Left colon (tissue), 2 donors: ENCODE measurements around the gene BAK1. TPM values are rescaled to one million over a fixed set of nuclear protein-coding genes. Genes with fewer than 3 reads are reported as not detected.

Experiments
- ATAC-seq: fragments of 200-7000 bp; cut with Tn5 transposase; one replicate; pipeline ENCODE4 v1.9.1; 2020; ENCODE audit warnings: mild to moderate bottlenecking, moderate library complexity
- DNase-seq, 2 donors: peaks; one replicate each; pipeline ENCODE4 v3.0.0-alpha.2; 2020
- intact Hi-C, 2 donors: fragments of 100-400 bp; cut with DNase I in 1 of 2; cut with micrococcal nuclease in 1 of 2; formaldehyde crosslinking; loops; one replicate each; pipeline versions ENCODE4 v1.11.2 to v1.14.0; 2022; cut with DNase I, micrococcal nuclease
- long read RNA-seq: library from polyadenylated mRNA; unstranded; transcript quantifications from one replicate; pipeline ENCODE4 v2.0.0, GENCODE V29; 2021
- total RNA-seq, 2 donors: library from RNA; stranded (reverse); fragmentation: NEBNext Ultra II Directional; extraction: Animal tissue kit (Norgen Biotek cat#: 25700); gene quantifications; one replicate each; pipeline ENCODE4 v1.2.1, GENCODE V29; 2021
- donor health status: DM: no; HTN: no; CAD: no.
- donor health status: DM: yes; HTN: yes; CAD: no.

The BAK1 gene
- 10 to 100 TPM; 85.6 to 93.5 TPM for total RNA-seq
- long read RNA-seq, transcript BAK1-202 (6 exons, 2,136 nt) = major isoform, 224 of 300 reads
- long read RNA-seq, partial matches to known transcripts = 34 of 300 reads
- long read RNA-seq, other reads (novel, unspliced or antisense) = 42 of 300 reads

DNA sequence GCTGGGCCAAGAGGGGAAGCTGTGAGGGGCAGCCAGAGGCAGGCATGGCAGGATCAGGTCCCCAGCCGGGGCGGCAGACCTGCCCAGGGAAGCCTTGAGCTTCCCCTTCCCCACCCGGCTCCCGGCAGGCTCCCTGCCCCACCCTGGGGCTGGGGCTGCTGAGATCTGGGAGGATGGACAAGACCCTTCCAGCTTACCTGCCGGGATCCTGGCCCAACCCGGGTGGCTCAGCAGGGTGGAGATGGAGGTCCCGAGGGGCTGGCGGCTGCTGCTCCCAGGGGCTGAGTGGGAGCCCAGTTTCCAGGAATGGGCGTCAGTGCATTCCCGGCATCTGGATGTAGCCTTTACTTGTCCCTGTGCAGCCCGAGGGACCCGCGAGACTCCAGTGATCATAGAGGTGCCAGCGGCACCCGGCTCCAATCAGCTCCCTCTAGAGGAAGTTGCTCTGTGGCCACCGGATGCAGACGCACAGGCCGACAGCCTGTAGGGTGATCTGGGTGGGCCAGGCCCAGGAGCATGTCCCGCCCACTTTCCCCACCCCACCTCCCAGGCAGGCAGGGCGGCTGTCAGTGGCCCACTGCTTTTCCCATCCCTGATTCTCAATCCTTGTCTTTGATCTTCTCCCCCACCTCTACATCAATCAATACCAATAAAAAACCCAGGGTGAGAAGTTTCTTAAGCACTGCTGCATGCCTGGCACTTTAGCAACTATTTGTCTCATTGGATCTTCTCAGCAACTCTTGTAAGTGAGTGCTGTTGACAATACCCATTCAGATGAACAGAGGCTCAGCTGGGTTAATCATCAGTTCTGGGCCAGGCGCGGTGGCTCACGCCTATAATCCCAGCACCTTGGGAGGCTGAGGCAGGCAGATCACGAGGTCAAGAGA is at the start of gene BAK1:
Gene BAK1 (minus strand): TSS at position 449 of the 887 bp plus-strand sequence. CDS start 2,672 bp downstream, outside the sequence.
- DNase-seq (peak; percentile 95 to 96), ATAC-seq (peak; percentile 67)
- intact Hi-C loops = loop anchor here (10.0 kb wide), 2 partner anchors 125 to 185 kb away; no protein-coding TSS in a partner anchor

DNA sequence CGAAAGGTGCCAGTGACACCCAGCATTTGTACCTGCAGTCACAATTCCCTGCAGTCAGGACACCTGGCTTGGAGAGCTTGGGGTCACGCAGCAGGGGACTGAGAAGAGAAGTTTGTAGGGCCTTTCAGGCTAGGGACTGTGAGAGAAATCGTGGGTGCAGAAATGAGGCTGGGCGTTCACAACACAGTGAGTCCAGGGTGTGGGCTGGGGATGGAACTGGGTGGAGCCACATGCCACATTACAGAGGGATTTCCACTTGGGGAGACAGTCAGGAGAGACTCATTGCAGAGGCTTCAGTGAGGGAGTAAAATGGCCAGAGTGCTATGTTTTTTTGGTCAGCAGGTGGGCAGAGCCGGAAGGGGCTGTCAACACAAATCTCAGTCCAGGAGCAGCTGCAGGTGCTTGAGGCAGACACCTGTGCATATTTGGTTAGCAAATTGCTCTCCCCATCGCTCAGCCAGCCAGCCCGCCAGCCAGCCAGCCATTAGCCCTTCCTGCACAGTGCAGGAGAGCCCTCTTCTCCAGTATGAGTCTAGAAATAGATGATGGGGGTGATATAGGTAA is 48.4 kb upstream of the BAK1 start:
- ATAC-seq (peak; percentile 35), DNase-seq (peak; percentile 43 to 45)
- intact Hi-C loops = no loop called here

DNA sequence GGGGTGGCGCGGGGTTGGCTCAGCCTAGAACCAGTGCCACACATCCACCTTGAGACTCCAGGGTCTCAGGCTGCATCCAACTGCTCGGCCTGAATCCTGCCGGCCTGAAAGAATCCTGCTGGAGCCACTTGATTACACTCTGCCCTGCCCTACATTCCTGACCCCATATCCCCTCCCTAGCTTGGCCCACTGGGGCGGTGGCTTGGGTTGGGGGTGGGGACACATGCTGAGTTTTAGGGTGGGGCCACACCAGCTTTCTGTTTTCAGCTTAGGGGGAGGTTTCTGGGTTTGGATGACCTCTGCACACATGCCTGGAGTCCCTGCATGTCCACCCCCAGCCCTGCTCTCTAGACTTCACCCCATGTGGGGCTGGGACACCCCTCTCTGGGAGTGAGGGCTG is 47.8 kb upstream of the BAK1 start:
- ATAC-seq (peak; percentile 28), DNase-seq (peak; percentile 41 to 63)
- intact Hi-C loops = no loop called here

DNA sequence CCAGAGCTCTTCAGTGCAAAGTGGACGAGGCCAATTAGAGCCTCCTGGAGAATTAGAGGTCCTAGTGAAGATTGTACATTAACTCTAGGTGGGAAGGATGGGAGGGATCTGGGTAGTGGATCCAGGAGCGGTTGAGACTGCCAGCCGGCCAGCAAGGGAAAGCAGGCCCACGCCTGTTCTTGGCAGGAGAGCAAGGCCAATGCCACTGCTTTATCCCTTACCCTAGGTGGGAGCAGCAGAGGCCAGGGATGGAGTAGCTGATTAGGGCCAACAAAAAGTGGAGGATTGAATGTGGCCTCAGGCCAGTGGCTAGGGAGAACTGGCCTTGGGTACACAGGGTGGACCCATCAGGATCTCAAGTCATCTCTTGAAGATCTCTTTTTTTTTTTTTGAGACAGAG is 44.8 kb upstream of the BAK1 start:
- intact Hi-C loops = no loop called here
- ATAC-seq (peak; percentile 8), DNase-seq (peak in 1 of 2 donors; percentile 44)

DNA sequence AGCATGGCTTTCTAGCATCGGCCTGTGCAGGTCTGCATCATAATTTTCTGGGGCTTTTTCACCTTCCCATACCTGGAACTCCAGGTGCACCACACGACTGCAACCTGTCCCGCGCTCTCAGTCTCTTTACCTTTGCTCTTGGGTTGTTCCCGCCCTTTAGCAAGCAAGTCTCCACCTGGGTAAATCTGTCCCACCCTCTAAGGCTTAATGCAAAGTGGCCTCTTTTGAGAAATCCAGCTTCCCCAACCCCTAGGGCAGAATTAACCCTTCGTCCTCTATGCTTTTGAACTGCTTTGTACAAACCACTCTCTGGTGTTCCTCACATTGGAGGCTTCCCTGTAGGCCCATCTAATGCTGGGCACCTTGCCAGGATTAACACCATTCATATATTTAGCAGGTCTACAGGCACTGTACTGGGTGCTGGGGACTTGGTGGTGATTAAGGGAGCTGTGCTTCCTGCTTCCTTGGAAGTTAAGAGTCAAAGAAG is 43.9 kb upstream of the BAK1 start:
- intact Hi-C loops = no loop called here
- ATAC-seq = peak; percentile 40
- DNase-seq = peak; percentile 58 to 65

DNA sequence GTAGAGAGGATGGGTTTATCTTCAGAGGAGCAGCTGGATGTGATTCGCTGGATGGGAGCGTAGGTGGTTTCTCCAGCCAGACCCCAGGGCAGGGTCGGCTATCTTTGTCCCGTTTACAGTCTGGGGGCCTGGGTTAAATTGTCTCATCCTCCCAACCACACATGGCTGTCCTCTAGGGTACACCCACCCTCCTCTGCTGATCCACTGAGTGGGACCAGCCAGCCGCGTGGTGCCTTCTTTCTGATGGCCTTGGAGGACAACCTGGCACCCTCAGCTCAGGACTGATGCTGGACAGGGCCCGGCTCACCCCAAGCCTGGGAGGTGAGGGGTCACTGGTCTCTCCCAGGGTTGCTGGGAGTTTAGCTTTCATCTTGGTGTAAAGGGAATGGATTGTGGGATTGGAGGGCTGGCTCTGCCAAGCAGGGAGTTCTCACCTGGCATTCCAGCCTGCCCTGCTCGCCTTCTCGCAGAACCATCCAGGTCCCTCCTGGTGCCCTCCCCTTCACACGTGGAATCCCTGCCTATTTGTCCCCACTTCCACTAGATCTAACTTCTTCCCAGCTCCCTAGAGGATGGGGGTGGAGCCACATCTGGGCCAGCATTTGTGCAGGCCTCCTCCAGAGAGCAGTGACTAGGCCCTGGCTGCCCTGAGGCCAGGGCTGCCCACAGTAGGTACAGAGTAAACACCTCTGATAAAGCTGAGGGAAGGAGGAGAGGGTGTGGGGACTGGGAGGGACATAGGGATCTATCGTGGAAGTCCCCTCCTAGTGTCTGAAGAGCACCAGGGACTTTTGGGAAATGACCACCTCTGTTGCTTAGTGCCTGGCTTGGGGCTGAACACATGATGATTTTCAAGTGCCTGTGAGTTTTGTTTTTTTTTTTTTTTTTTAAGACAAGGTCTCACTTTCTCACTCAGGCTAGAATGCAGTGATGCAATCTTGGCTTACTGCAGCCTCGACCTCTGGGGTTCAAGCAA is 42.7 kb upstream of the BAK1 start:
- intact Hi-C loops = no loop called here
- peak; percentile 23 for ATAC-seq

DNA sequence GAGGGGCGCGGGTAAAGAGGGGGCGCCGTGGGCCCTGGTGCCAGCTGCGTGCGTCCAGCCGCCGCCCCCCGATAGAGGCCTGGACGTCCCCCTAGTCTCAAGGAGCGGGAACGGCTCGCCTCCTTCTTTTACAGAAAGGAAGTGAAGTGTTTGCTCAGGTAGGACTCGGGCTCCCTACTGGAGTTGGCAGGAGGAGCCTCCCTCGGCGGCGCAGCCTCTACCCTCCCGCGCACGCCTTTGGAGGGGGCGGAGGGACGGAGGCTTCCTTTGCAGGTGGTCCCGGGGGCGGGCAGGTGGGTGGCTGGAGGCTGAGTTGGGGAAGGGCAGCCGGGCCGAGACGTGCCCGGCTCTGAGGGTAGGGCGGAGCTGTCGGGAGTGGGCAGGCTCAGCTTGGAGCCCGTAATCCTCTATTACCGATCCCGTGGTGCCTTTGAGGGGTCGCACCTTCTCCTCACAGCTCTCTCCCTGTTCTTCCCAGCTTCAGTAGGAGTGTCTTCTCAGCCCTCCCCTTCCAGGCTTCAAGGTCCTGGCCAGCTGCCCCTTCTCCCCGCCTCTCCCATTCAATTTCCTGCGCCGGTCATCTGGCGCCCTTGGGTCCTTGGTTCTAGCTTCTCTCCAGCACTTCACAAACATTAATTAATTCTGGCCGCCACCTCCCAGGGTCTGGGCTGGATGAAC is 41.8 kb upstream of the BAK1 start:
- DNase-seq (peak; percentile 61 to 72), ATAC-seq (peak; percentile 38)
- intact Hi-C loops = no loop called here

More for the DNA sequence above, 42.7 kb upstream of the BAK1 start:
- DNase-seq = peak; percentile 54 to 65

DNA sequence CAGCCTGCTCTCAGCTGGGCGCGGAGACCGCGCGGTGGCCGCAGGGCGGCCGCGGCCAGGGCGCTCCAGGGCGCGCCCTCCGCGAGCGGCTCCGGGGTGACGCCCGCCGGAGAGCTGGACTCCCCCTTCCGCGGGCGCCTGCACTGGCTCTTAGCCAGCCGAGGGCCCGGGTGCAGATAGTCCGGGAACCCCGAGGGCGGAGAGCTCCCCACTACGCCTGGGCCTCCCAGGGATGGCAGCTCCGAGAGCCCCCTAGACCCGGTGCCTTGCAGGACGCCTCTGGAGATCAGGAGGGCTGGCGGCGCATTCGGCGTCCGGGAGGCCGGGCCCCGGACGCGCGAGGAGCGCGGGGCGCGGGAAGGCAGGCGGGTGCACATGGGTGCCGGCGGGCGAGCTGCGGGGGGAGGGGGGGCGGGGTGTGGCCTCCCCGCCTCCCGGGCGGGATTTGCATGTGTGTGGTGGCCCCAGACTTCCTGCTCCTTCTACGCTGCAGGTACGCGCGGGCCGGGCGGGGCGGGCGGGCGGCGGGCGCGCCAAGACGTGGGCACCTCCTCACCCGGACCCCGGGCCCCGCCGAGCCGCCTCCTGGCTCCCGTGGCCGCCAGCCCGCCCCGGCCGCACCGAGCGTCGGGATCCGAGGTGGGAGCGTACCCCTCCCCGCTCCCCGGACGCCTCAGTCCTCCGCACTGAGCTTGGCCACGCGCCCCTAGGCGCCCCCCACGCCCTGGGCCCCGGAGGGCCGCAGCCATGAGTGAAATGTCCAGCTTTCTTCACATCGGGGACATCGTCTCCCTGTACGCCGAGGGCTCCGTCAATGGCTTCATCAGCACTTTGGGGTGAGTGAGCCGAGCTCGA is 41.0 kb upstream of the BAK1 start, which contains the start of gene ITPR3:
Gene ITPR3 (plus strand): TSS at position 467 of the 855 bp plus-strand sequence. CDS start 281 bp downstream, at position 748.
- ATAC-seq = peak; percentile 58
- DNase-seq = peak; percentile 77 to 78
- intact Hi-C loops = no loop called here

DNA sequence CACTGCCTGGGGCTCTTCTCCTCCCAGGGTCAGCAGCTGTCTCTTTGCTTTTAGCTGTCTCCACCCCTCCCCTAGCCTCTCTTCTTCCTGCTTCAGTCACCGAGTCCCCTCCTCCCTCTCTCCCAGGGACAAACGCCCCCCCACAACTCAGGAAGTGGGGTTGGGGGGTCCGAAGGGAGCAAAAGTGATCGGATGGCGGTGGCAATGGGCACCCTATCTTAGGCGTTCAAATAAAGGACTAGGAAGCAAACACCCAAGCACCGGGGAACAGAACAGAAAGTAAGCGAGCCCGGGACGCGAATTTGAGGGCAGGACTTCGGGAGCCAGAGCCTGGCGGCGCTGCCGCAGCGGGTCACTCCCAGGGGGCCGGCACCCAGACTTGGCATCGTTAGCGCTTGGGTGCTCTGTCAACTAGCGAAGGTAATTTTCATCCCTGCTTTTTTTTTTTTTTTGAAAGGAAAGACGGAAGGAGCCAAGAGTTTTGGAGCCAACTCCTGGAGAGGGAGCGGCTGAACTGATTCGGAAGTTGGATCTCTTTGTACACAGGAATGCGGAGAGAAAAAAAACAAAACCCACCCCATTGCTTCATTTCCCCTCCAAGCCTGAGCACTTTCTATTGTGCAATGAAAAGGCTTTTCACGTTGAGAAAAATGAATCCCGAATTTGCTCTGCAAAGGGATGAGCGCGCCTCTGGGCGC is 40.2 kb upstream of the BAK1 start:
- peak; percentile 59 to 71 for DNase-seq
- ATAC-seq = peak; percentile 18
- intact Hi-C loops = no loop called here

DNA sequence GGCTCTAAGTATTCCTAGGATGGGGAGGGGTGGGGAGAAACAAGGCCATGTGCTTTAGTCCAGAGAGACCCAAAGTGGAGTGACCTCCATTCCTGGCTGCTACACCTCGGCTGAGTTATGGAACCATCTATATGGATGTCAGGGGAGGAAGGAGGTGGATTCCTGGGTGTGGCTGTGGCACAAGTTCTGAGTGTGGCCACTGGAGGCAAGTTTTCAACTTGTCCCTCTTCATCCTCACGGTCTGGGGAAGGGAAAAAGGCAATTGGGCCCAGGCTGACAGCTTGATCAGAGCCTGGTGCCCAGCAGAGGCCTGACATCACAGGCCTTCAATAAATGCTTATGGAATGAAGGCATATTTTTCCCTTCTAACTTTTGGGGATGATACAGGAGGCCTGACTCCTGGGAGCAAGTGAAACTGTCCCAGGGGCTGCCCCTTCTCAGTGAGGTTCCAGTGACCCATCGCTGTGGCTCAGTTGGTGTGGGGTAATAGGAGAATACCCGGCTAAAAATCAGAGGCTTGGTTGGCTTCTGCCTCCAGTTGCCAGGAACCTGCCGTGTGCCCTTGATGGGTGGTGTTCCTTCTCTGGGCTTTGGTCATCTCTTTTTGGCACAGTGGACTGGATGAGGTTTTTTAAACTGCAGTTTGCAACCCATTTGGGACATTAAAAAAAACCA is 39.2 kb upstream of the BAK1 start:
- intact Hi-C loops = no loop called here
- DNase-seq = no peak
- no peak for ATAC-seq

DNA sequence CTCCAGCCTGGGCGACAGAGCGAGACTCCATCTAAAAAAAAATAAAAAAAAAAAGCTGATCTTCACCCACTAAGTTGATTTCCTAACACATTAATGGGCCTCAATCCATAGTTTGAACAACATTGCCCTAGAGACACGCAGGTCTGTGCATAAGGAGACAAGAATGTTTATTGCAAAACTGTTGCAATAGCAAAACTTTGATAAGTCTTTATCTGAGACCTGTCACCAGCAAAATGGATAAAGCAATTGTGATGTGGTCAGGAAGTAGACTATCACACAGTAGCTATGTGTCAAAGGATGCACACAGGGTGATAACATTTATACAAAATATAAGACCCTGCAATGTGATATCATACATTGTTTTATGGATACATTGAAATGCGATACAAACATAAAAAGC is 36.8 kb upstream of the BAK1 start:
- no peak for DNase-seq
- intact Hi-C loops = no loop called here
- no peak for ATAC-seq

DNA sequence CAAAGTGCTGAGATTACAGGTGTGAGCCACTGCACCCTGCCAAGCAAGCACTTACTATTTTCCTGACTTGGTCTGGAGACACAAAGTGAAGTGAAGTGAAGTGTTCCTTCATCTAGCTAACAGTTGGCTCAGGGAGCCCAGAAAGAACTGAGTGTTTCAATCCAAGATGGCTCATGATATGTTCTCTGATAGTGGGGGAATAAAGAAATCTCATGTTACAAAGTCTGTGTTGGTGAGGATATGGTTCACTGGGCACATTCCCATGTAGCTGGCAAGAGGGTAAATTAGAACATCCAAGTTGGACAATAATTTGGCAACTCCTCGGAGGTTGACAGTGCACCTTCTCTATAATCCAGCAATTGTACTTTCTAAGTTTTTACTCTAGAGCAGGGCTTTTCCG is 36.0 kb upstream of the BAK1 start:
- ATAC-seq (no peak), DNase-seq (no peak)
- intact Hi-C loops = no loop called here

DNA sequence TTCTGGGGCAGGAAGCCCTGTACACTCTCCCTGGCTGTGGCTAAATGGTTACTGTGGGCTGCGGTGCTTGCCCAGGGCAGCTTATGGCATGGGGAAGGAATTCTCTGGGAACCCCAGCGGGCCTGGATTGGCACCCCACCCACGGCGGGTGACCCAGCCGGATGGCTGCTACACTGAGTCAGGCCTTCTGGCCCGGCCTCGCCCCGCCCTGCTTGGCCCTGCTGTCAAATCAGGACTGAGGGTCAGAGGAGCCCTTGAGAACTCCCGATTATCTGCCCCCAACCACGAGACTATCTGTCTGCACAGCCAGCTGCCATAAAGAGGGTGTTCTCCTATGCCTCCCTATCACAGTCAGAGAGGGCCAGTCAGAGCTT is 33.7 kb upstream of the BAK1 start:
- intact Hi-C loops = no loop called here
- ATAC-seq = peak; percentile 15
- DNase-seq = no peak

DNA sequence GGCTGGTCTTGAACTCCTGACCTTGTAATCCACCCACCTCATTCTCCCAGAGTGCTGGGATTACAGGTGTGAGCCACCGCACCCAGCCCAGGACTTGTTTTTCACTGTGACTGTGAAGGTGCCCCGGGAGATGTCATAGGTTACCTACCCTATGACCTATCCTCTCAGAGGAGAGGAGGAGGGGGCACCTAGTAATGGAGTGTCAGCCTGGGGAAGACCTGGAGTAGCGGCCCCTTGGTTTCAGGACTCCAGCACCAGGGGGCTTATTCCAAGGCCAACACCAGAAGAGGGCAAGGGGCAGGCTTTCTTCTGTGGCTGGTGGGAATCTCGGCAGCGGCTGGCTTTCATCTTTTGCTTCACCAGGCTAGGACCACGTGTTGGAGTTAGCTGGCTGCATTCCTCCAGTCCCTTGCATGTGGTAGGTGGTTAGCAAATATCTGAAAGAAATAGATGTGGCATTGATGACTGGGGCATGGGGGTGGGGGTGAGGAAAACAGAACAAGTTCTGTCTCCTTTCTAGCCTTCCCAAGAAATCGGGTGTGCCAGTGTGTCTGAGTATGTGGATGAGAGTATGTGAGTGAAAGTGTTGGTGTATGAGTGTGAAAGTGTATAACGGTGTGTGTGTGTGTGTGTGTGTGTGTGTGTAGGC is 33.2 kb upstream of the BAK1 start:
- intact Hi-C loops = no loop called here
- ATAC-seq = no peak

More for the DNA sequence above, 33.2 kb upstream of the BAK1 start:
- DNase-seq = no peak
